VCaP (cell line): ENCODE measurements around the gene PRM1.

Experiments used
- H3K27ac ChIP-seq: fragments of 450-650 bp; 2 replicates; pipeline ENCODE4 v1.5.1; 2017
- CTCF ChIP-seq: fragments of 450-650 bp; conservative IDR thresholded peaks from 2 replicates; pipeline ENCODE4 v1.5.1; 2017; ENCODE audit warnings: mild to moderate bottlenecking, moderate library complexity

The PRM1 gene

GRCh38 chr16:11312718-11313492, 31.8 kb upstream of the PRM1 start:
- no peak for TF ChIP-seq CTCF
- H3K27ac ChIP-seq, result no peak overlapping the region

DNA sequence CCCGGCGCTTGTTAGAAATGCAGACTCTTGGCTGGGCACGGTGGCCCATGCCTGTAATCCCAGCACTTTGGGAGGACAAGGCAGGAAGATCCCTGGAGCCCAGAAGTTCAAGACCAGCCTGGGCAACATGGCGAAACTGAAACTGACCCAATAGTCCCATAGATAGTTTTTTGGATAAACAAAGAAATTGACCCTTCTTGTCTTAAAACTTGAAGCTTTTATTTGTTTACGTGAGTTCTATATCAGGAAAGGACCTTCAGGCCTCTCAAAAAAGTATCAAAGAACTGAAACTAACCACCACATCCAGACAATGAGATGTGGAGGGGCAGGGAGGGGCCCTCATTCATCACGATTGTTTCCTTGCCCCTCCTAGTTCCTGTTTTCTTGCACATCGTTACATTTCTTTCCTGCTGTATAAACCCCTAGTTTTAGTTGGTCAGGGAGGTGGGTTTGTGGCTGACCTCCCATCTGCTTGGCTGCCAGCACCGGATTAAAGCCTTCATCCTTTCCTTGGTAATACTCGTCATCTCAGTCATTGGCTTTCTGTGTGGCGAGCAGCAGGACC, 29.9 kb upstream of the PRM1 start:
- H3K27ac ChIP-seq, result no peak overlapping the region
- no peak for TF ChIP-seq CTCF

DNA sequence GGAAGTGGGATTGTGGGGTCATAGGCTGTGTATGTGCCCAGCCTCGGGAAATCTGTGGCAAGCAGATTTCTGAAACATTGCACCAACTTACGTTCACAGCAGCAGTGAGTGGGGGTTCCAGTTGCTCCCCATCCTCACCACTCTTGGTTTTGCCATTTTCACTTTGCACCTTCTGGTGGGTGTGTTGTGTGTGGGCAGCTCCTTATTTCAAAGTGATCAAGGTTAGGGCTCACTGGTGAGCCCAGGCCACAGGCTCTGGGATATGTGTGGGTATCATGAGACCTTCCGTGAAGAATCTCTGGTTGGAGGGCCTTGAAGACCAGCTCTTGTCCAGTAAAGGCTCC, 29.5 kb upstream of the PRM1 start:
- H3K27ac ChIP-seq, result no peak overlapping the region
- no peak for TF ChIP-seq CTCF

GRCh38 chr16:11309895-11310633, 28.9 kb upstream of the PRM1 start:
- no peak for TF ChIP-seq CTCF
- no peak overlapping the region for H3K27ac ChIP-seq

GRCh38 chr16:11308493-11309283, 27.6 kb upstream of the PRM1 start:
- H3K27ac ChIP-seq, result no peak overlapping the region
- no peak for TF ChIP-seq CTCF

GRCh38 chr16:11307639-11308492, 26.7 kb upstream of the PRM1 start:
- H3K27ac ChIP-seq, result no peak overlapping the region
- TF ChIP-seq CTCF, result no peak
